ENCODE measurements around the gene CFB. TPM values are rescaled to one million over a fixed set of nuclear protein-coding genes. Genes with fewer than 3 reads are reported as not detected.

Gene CFB
- total and polyA plus RNA-seq, 2 of the 13 experiments (the other 11 are each of a cell fraction or from before 2014, with no cell fraction given), result 171 to 513 TPM

GRCh38 chr6:31897612-31898382 is 48.1 kb upstream of the CFB start, which contains the start of gene EHMT2 (continued):
- TF ChIP-seq, protein P1, sequence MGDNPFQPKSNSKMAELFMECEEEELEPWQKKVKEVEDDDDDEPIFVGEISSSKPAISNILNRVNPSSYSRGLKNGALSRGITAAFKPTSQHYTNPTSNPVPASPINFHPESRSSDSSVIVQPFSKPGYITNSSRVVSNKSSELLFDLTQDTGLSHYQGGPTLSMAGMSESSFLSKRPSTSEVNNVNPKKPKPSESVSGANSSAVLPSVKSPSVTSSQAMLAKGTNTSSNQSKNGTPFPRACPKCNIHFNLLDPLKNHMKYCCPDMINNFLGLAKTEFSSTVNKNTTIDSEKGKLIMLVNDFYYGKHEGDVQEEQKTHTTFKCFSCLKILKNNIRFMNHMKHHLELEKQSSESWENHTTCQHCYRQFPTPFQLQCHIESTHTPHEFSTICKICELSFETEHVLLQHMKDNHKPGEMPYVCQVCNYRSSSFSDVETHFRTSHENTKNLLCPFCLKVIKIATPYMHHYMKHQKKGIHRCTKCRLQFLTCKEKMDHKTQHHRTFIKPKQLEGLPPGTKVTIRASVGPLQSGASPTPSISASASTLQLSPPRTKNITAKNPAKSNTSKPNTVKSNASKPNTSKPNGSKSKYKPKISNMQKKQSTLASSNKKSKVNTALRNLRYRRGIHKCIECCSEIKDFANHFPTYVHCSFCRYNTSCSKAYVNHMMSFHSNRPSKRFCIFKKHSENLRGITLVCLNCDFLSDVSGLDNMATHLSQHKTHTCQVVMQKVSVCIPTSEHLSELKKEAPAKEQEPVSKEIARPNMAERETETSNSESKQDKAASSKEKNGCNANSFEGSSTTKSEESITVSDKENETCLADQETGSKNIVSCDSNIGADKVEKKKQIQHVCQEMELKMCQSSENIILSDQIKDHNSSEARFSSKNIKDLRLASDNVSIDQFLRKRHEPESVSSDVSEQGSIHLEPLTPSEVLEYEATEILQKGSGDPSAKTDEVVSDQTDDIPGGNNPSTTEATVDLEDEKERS (CRISPR knock-in tag; IDR thresholded peaks at IDR 0.05), result no peak; the same call in 1 of the 2 replicates
- TF ChIP-seq FOSL2 (CRISPR knock-in tag; IDR thresholded peaks at IDR 0.05), result 0 out of 2 replicates have a peak, but pooled peaks have one; percentile 1
- TF ChIP-seq SP2 (CRISPR knock-in tag; IDR thresholded peaks at IDR 0.05), result no peak
- peak; percentile 71 for TF ChIP-seq KDM5A (IDR thresholded peaks at IDR 0.05; ENCODE audit: borderline replicate concordance, low read length)
- TF ChIP-seq HMGA1 (CRISPR knock-in tag; conservative IDR thresholded peaks at IDR 0.05), result no peak
- no peak for TF ChIP-seq TCF12 (IDR thresholded peaks at IDR 0.05)
- TF ChIP-seq TCF12 (CRISPR knock-in tag; IDR thresholded peaks at IDR 0.05), result no peak
- TF ChIP-seq, protein P2, sequence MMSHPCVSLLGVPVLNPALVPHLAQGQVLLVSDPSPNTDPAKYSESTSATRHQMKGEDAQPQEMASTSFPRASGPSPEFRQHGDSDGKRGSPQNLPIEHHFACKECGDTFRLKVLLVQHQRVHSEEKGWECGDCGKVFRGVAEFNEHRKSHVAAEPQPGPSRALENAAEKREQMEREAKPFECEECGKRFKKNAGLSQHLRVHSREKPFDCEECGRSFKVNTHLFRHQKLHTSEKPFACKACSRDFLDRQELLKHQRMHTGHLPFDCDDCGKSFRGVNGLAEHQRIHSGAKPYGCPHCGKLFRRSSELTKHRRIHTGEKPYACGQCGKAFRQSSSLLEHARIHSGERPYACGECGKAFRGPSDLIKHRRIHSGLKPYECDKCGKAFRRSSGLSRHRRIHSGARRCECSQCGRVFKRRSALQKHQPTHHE (CRISPR knock-in tag; IDR thresholded peaks at IDR 0.05; ENCODE audit: borderline replicate concordance), result no peak
- no peak for TF ChIP-seq POLR2AphosphoS2 (IDR thresholded peaks at IDR 0.05; ENCODE audit: low read depth, low read length)
- TF ChIP-seq RORA (CRISPR knock-in tag; IDR thresholded peaks at IDR 0.05), result no peak
- no peak for TF ChIP-seq MEIS2 (CRISPR knock-in tag; IDR thresholded peaks at IDR 0.05)
- peak; percentile 56 for TF ChIP-seq ZFX (CRISPR knock-in tag; IDR thresholded peaks at IDR 0.05; ENCODE audit: low read depth)
- TF ChIP-seq ZNF510 (CRISPR knock-in tag; IDR thresholded peaks at IDR 0.05; ENCODE audit: low read depth), result 0 out of 2 replicates have a peak, but pooled peaks have one; percentile 42
- TF ChIP-seq CREB1 (IDR thresholded peaks at IDR 0.05), result peak; percentile 44; the same call in 1 of the 2 replicates
- no peak for TF ChIP-seq CREB1 (CRISPR knock-in tag; IDR thresholded peaks at IDR 0.05)
- no peak for TF ChIP-seq CCAR2 (optimal IDR thresholded peaks at IDR 0.05; ENCODE audit: low read depth, low read length)
- TF ChIP-seq MYC (CRISPR knock-in tag; IDR thresholded peaks at IDR 0.05; ENCODE audit: borderline replicate concordance), result no peak
- TF ChIP-seq PHF21A (CRISPR knock-in tag; IDR thresholded peaks at IDR 0.05), result peak; percentile 31; the same call in 1 of the 2 replicates
- 0 out of 2 replicates have a peak, but pooled peaks have one; percentile 22 for TF ChIP-seq HDAC1 (CRISPR knock-in tag; IDR thresholded peaks at IDR 0.05)
- TF ChIP-seq PHF8 (CRISPR knock-in tag; IDR thresholded peaks at IDR 0.05), result peak; percentile 74
- TF ChIP-seq HNRNPH1 (optimal IDR thresholded peaks at IDR 0.05; ENCODE audit: low read depth, low read length), result no peak
